ENCODE data around the gene LRRC9. TPM values are rescaled to one million over a fixed set of nuclear protein-coding genes. Genes with fewer than 3 reads are reported as not detected.

LRRC9 gene
- total RNA-seq, 4 donors from 2014 or later, result 2.1 TPM; not detected in 3

DNA sequence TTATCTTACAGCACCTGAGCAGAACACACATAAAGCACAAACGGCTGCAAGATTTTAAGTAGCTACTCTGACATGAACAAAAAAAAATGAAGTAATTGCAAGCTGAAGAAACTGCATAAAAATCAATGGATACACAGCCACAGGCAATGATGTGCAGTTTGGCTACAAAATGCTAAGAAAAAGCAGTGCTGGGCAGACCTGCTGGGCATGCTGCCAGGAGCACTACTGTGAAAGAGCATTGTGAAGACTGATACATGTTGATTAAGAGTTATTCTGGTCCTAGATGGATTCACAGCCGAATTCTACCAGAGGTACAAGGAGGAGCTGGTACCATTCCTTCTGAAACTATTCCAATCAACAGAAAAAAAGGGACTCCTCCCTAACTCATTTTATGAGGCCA, 29.3 kb upstream of the LRRC9 start:
- TF ChIP-seq CTCF (IDR thresholded peaks at IDR 0.05) (no peak), POLR2A (IDR thresholded peaks at IDR 0.05) (no peak)
- no peaks in the 10 kb centered on the region for H3K4me1 ChIP-seq
- intact Hi-C loops (cut with DNase I; ENCODE audit: low total_unique reads), result no loop called here
- H3K27me3 ChIP-seq, result no peaks in the 10 kb centered on the region
- no peak for DNase-seq
- no peak overlapping the region for H3K27ac ChIP-seq
- H3K9me3 ChIP-seq, result no peaks in the 10 kb centered on the region
- H3K4me3 ChIP-seq, result no peak overlapping the region
- no peaks in the 10 kb centered on the region for H3K36me3 ChIP-seq

DNA sequence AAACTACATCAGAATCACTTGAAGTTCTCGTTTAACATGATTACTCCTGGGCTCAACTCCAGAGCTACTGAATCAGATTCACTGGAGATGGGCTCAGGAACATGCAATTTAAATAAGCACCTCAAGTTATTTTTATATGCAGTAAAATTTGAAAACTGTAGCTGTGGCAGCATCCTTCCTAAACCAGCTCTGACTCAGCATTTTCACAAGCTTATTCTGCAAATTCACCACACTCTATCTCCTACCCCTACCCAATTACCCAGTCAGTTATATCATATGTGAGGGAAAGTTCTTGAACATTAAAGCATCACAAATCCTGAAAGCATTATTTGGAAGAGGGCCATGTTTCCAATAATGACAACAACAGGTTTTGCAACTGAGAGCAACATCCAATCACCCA, 24.2 kb upstream of the LRRC9 start:
- H3K9me3 ChIP-seq, result no peaks in the 10 kb centered on the region
- no peak overlapping the region for H3K4me3 ChIP-seq
- no peaks in the 10 kb centered on the region for H3K27me3 ChIP-seq
- intact Hi-C loops (cut with DNase I; ENCODE audit: low total_unique reads), result no loop called here
- TF ChIP-seq POLR2A (IDR thresholded peaks at IDR 0.05) (no peak), CTCF (IDR thresholded peaks at IDR 0.05) (no peak)
- DNase-seq, result no peak
- H3K36me3 ChIP-seq, result no peaks in the 10 kb centered on the region
- H3K27ac ChIP-seq, result no peak overlapping the region
- H3K4me1 ChIP-seq, result no peaks in the 10 kb centered on the region

DNA sequence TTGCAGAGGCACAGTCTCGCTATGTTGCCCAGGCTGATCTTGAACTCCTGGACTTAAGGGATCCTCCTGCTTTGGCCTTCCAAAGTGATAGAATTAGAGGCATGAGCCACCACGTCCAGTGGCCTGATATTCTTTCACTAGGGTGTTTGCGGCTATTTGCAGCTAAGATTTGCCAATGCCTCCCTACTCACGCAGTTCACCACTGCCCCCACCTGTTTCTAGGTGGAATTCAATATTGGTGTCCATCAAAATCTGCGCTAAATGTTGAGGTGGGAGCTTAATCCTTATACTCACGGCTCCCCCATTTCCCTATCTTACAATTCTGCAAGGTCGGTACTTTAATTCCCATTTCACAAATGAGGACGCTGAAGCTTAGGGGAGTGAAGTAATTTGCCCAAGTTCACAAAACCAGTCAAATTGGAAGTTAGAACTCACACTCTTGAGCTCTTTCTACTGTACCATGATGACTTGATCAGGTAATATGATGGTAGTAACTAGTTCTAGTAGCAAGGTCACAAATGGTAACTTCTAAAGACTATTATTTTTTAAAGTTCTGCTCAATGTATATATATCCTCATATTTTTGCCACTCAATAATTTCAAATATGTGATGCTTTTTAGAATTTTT, 22.1 kb upstream of the LRRC9 start:
- no peak for DNase-seq
- H3K36me3 ChIP-seq, result no peaks in the 10 kb centered on the region
- no peak for TF ChIP-seq POLR2A (IDR thresholded peaks at IDR 0.05)
- TF ChIP-seq CTCF (IDR thresholded peaks at IDR 0.05), result peak in 2 of 4 experiments; percentile 3 to 29
- intact Hi-C loops (cut with DNase I; ENCODE audit: low total_unique reads), result no loop called here
- no peaks in the 10 kb centered on the region for H3K9me3 ChIP-seq
- H3K27ac ChIP-seq, result no peak overlapping the region
- no peaks in the 10 kb centered on the region for H3K27me3 ChIP-seq
- no peak overlapping the region for H3K4me3 ChIP-seq
- H3K4me1 ChIP-seq, result no peaks in the 10 kb centered on the region

- H3K9me3 ChIP-seq, result no peaks in the 10 kb centered on the region
- TF ChIP-seq POLR2A (IDR thresholded peaks at IDR 0.05), result no peak
- no peak for TF ChIP-seq CTCF (IDR thresholded peaks at IDR 0.05)
- DNase-seq, result no peak
- intact Hi-C loops (cut with DNase I; ENCODE audit: low total_unique reads), result no loop called here
- no peaks in the 10 kb centered on the region for H3K36me3 ChIP-seq
- H3K27me3 ChIP-seq, result no peaks in the 10 kb centered on the region
- no peak overlapping the region for H3K4me3 ChIP-seq
- no peaks in the 10 kb centered on the region for H3K4me1 ChIP-seq
- H3K27ac ChIP-seq, result no peak overlapping the region
These were observed 19.4 kb upstream of the LRRC9 start for GRCh38 chr14:59900556-59900955.

DNA sequence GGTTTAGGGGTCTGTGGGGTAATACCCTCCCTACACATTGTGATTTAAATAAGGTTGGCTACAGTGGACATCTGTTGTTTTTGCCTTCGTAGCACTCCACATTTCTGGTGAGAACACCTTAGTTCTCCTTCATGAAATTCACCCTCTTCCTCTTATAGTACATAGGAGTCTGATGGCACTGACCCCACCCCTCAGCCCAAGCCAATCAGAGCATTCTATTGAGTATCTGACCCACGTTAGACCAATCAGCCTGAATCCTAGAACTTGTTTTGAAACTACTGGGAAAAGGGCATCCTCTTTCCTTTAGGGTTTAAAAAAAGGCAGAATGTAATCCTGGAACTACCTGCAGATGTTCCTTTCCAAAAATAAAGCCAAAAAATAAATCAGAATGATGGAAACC, 15.8 kb upstream of the LRRC9 start:
- TF ChIP-seq POLR2A (IDR thresholded peaks at IDR 0.05) (no peak), CTCF (IDR thresholded peaks at IDR 0.05) (no peak)
- no peak overlapping the region for H3K27ac ChIP-seq
- DNase-seq, result no peak
- H3K27me3 ChIP-seq, result no peaks in the 10 kb centered on the region
- H3K4me1 ChIP-seq, result no peaks in the 10 kb centered on the region
- intact Hi-C loops (cut with DNase I; ENCODE audit: low total_unique reads), result no loop called here
- H3K9me3 ChIP-seq, result no peaks in the 10 kb centered on the region
- H3K36me3 ChIP-seq, result no peaks in the 10 kb centered on the region
- H3K4me3 ChIP-seq, result no peak overlapping the region
